ENCODE data around the gene DOCK6.
"Not testable (repeated sequence)": the region's sequence is repeated elsewhere in the genome, so short reads cannot be mapped to it uniquely, and the experiment has no call there.

DOCK6 gene

DNA sequence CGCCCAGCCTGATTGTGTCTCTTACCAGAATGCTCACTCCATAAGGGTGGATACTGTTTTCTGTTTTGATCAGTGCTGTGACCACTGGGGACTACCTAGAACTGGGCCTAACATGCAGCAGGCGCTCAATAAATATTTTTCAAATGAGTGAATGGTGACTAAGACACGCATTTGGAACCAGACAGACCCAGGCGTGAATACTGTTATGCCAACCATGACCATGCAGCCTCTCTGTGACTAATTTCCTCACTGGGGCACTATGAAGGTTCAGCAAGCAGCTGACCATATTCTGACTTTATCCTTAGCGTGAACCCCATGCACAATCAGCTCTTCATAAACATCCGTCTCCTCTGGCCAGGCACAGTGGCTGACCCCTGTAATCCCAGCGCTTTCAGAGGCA is 93.8 kb downstream of the DOCK6 start:
- DNase-seq: no peak

DNA sequence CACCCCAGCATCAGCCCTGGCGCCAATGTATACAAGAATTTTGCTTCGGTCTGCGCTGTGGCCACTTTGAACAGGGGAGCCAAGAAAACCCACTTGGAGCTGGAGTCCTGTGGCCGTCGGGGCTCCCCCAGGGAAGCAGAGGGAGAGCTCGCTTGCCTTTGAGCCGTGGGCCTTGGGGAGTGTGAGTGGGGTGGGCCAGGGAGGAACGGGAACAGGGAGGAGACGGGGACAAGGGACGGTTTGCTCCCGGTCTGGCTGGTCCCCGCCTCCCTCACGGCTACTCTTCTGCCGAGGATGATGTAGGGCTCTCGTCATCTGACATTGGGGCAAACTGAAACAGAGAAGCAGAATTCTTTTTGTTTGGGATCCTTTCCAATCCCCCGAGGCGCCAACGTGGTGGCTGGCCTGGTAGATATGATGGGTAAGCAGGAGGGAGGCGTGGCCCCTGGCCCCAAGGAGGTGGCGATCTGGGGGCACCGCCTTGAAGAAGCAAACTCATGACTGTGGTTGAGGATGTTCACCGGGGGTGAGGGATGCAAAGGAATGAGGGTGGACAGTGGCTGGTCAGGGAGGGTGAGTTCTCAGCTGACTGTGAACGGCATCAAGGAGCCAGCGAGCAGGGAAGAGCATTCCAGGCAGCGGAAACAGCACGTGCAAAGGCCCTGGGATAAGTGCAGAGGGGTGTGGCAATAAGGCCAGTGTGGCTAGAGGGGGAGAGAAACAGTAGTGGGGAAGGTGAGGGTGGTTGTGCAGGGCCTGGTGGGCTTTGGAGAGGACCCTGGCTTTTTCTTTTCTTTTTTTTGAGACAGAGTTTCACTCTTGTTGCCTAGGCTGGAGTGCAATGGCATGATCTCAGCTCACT is 95.8 kb downstream of the DOCK6 start:
- DNase-seq: peak; percentile 34

DNA sequence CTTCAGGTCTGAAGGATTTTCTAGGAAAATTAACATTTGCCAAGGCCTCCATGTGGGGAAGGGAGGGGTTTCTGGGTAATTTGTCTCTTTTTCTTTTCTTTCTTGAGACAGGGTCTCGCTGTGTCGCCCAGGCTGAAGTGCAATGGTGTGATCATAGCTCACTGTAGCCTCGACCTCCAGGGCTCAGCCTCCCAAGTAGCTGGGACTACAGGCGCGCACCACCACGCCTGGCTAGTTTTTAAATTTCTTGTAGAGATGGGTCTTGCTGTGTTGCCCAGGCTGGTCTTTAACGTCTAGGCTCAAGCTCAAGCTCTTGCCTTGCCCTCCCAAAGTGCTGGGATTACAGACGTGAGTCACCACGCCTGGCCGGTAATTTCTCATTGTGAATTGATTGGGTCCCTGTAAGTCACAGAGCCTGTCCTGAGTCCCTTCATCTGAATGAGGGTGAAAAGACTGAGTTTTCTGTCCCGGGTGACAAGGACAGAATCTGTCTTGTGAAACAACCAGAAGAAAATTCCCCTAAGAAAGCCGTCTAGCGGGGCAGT is 96.8 kb downstream of the DOCK6 start:
- DNase-seq: no peak

DNA sequence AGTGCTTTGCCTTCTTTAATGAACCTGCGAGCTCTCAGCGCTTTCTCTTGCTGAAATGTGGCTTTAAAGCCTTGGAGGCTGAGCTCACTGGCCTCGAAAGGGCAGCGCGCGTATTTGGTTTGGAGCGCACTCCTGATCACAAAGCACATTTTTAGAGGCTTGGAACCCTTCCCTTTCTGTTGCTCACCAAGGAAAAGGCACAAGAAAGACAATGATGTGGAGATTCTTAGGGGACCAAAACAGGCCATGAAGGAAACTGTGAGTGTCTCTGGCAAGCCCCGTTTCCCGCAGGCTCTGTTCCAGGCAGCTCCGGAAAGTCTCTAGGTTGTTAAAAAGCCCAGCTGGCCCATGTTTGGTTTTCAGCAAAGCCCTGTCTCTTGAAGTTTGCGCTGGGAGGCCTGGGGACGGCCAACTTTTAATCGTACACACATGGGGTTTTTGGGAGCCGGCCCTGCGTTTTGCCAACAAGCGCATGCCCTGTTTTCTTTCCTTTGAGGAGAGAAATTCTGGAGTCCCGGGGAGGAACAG is 97.4 kb downstream of the DOCK6 start:
- DNase-seq: no peak

DNA sequence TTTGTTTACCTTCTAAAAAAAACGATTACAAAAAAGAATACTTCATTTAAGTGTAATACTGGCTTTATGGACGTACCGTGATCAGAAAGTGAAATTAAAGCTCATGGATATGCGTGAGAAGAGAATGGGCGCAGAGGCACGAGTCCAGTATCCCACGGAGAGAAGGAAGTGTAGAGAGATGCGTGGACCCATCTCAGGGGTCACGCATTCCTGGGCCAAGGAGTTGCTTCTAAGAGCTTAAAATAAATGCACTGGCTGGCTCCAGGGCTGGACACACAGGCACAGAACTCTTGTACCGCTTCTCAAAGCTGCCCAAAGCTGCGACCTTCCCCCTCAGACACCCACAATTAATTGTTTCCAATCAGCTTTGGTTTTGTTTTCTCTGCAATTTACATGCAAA is 98.0 kb downstream of the DOCK6 start:
- DNase-seq: no peak

DNA sequence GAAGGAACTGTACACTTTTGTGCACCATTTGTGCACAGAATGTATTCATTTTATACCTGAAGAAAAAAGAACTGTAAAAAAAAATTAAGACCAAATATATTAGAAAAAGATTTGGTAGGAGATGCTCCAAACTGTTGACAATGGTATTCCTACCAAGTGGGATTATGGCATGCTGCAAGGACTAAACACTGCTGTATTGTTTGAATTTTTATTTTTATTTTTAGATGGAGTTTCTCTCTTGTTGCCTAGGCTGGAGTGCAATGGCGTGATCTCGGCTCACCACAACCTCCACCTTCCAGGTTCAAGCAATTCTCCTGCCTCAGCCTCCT is 101.9 kb downstream of the DOCK6 start:
- DNase-seq: not testable (repeated sequence)

DNA sequence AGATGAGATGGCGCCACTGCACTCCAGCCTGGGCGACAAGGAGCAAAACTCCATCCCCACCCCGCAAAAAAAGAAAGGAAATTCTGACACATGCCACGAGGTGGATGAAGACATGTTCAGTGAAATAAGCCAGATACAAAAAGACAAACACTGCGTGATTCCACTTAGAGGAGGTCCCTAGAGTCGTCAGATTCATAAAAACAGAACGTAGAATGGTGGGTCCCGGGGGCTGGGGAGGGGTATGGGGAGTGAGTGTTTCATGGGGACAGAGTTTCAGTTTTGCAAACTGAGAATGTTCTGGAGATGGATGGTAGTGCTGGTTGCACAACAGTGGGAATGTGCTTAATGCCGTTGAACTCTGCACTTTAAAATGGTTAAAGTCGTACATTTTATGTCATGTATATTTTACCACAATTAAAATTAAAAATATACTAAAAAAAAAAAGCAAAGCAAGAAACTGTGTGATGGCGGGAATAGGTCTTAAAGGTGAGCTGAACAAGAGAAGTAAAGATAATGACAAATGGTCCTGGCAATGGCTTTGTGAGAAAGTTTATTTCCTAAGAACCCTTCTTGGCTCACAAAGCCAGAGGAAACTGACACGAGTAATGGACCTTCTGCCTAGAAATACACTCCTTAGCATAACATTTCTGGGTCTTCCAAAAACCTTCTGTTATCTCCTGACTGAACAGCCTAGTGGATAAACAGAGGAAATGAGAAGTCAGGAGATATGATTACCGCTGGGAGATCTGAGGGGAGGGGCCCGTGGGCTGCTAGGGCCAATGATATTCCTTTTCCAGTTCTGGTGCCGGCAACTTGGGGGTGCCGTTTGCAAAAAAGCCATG is 102.5 kb downstream of the DOCK6 start:
- peak; percentile 58 for DNase-seq

DNA sequence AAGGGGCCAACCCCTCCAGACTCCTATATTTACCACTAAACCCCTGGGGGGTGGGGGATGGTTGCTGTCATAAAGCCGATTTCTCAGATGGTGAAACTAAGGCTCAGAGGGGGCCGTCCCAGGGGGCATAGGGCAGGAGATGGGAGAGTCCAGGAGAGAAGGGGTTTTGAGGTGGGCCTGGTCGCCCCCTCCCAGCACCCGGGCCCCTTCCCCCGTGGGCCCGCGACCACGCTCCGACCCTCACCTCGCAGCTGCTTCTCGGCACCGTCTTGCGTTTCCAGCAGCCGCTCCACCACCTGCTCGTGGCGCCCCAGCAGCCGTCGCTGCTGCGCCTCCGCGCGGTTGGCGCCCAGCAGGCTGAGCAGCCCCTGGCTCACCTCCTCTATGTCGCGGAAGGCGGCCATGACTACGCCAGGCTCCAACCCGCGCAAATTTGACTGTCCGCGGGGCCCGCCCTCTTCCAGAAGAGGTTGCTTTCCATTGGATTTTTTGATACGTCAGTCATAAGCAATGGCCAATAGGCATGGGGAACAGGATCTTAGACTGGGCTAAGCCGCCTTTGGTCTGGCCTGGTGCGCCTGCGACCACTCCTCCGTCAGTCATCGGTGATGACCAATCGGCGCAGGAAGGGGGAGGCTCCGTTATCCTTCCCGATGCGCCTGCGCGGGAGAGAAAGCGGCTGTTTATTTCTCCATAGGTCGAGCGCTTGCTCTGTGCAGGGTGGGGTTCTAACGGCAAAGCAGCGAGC is 106.8 kb downstream of the DOCK6 start, which contains the start of gene SPC24:
TSS of gene SPC24 (minus strand) at position 410 of the 748 bp plus-strand sequence. CDS start at position 404, 6 bp downstream.
- peak; percentile 100 for DNase-seq

DNA sequence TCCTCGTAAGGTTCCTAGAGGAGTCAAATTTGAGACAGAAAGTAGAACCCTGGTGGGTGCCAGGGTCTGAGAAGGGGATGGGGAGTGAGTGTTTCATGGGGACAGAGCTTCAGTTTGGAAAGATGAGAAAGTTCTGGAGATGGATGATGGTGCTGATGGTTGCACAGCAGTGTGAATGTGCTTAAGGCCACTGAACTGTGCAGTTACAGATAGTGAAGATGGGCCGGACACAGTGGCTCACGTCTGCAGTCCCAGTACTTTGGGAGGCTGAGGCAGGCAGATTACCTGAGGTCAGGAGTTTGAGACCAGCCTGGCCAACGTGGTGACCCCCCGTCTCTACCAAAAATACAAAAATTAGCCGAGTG is 107.7 kb downstream of the DOCK6 start:
- DNase-seq: peak; percentile 47

DNA sequence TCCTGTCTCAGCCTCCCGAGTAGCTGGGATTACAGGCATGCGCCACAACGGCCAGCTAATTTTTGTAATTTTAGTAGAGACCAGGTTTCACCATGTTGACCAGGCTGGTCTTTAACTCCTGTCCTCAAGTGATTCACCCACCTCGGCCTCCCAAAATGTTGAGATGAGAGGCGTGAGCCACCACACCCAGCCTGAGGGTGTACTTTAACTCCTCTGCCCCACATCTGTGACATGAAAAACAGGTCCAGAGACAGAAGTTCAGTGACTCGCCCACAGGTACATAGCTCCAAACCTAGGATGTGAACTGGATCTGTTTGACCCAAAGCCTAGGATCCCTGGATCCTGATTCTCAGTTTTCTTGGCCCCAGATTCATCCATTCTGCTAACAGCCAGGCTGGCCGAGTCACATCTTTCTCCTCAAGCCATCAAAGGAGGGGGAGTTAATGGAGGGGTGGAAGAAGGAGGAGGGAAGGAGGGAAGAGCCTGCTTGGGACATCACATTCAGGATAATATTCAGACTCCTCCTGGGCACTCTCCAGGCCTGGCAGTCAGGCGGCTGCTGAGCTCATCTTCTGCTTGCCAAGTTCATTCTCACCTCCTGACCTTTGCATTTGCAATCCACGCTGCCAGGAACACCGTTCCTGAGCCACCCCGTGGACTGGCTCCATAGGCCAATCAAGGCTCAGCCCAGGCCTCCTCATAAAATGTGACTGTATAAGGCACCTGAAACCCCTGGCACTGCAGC is 109.8 kb downstream of the DOCK6 start:
- DNase-seq: no peak

DNA sequence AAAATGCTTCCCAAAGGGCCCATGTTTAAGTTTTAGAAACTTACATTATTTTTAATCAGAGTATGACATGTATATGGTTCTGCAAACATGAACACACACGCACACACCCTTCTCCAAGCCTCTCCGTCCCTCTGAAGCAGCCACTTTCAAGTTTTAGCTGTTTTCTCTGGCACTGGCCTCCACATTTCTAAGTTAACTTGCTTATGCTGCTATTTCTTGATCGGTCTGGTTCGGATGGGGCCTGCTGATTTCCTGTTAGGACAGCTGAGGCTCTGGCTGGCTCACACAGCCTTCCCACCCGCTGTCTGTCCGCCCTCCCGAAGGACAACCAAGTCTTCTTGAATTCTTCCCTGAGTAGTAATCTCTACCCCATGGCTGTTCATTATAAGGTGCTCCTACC is 111.1 kb downstream of the DOCK6 start:
- no peak for DNase-seq
